K562 (cell line): ENCODE measurements around the gene SLC24A1. TPM values are rescaled to one million over a fixed set of nuclear protein-coding genes. Genes with fewer than 3 reads are reported as not detected.

Experiments
- ATAC-seq: fragments of 200-7000 bp; cut with Tn5 transposase; 3 replicates; pipeline ENCODE4 v1.9.1; 2020; ENCODE audit warnings: moderate library complexity
- BruUV-seq: library from RNA; stranded (reverse); fragments of 400-500 nt; replicated peaks from 2 replicates; lab custom pipeline; 2021; lab: Mats Ljungman, UMichigan
- CTCF ChIA-PET: fragments of 300-600 bp; formaldehyde crosslinking; extraction: SDS; loops from one replicate; lab custom pipeline; 2021; ENCODE audit warnings: low intra/inter-chr PET ratio; lab: Yijun Ruan, JAX
- POLR2A ChIA-PET: fragments of 300-600, 350-650 bp; sonication (Branson Sonifier 250); formaldehyde crosslinking; extraction: SDS; loops from one replicate; lab custom pipeline; 2021; ENCODE audit warnings: antibody characterized with exemption, inconsistent platforms; lab: Yijun Ruan, JAX
- DNase-seq, 4 experiments: peaks; one replicate each; pipeline versions ENCODE4 v3.0.0 to v3.0.0-alpha.2; 2011 to 2018; ENCODE audit warnings: low spot score in 3 of 4, mixed read lengths in 3 of 4; ENCODE audit errors: extremely low read depth in 1 of 4
- FAIRE-seq: peaks from 2 replicates; lab custom pipeline; 2011; peaks lifted over from hg19 to GRCh38; lab: Jason Lieb, UNC
- H2AFZ ChIP-seq: 2 replicates; pipeline ENCODE4 v1.6.0; 2011; ENCODE audit warnings: low read depth, low read length, control low read depth, inconsistent platforms
- H3K27ac ChIP-seq: fragments of 200-600 bp; 3 replicates; pipeline ENCODE4 v1.8.0; 2011; ENCODE audit warnings: low read depth, mild to moderate bottlenecking, control low read depth, inconsistent platforms, low read length, moderate library complexity, mixed read lengths; ENCODE audit errors: extremely low read depth
- H3K27me3 ChIP-seq, 2 experiments: fragments of 300-600 bp in 1 of 2; 2 replicates in 1 of 2; 3 replicates in 1 of 2; pipeline versions ENCODE4 v1.6.0 to v1.8.0; 2011; ENCODE audit warnings: inconsistent platforms in 2 of 2, low read length in 2 of 2, mild to moderate bottlenecking in 1 of 2, mixed read lengths in 1 of 2, moderate library complexity in 1 of 2; ENCODE audit not compliant: control insufficient read depth in 2 of 2, insufficient read depth in 2 of 2
- H3K36me3 ChIP-seq: fragments of 300-600 bp; 3 replicates; pipeline ENCODE4 v1.8.0; 2011; ENCODE audit warnings: mild to moderate bottlenecking, low read length, inconsistent platforms; ENCODE audit not compliant: control insufficient read depth, insufficient read depth
- H3K4me1 ChIP-seq, 2 experiments: fragments of 200-600 bp in 1 of 2; replicated peaks in 1 of 2; 2 replicates in 1 of 2; 3 replicates in 1 of 2; pipeline versions ENCODE4 v1.5.1 to v1.8.0; 2011; ENCODE audit warnings: inconsistent platforms in 2 of 2, low read length in 2 of 2, mild to moderate bottlenecking in 1 of 2, mixed read lengths in 1 of 2, moderate library complexity in 1 of 2; ENCODE audit not compliant: control insufficient read depth in 2 of 2, insufficient read depth in 2 of 2
- H3K4me2 ChIP-seq: 2 replicates; pipeline ENCODE4 v1.6.1; 2011; ENCODE audit warnings: low read length, control low read depth, inconsistent platforms, mixed read lengths; ENCODE audit not compliant: insufficient read depth
- H3K4me3 ChIP-seq: fragments of 200-600 bp; sonication (generic), shearing (Covaris generic); 2 replicates; pipeline ENCODE4 v1.5.1; 2016; ENCODE audit warnings: control low read depth, inconsistent platforms
- H3K79me2 ChIP-seq: fragments of 200-600 bp; 3 replicates; pipeline ENCODE4 v1.8.0; 2011; ENCODE audit warnings: low read length, inconsistent platforms; ENCODE audit not compliant: control insufficient read depth, insufficient read depth
- H3K9ac ChIP-seq, 2 experiments: 2 replicates each; pipeline versions ENCODE4 v1.6.0 to v1.6.1; 2011; ENCODE audit warnings: low read depth in 2 of 2, low read length in 2 of 2, control low read depth in 1 of 2, inconsistent platforms in 1 of 2, mild to moderate bottlenecking in 1 of 2, mixed read lengths in 1 of 2; ENCODE audit not compliant: insufficient read depth in 1 of 2
- H3K9me1 ChIP-seq: one replicate; pipeline ENCODE4 v1.6.0; 2011; ENCODE audit warnings: inconsistent platforms, mild to moderate bottlenecking, low read length, moderate library complexity; ENCODE audit not compliant: control insufficient read depth, insufficient read depth
- H3K9me3 ChIP-seq: replicated peaks from 2 replicates; pipeline ENCODE4 v1.5.1; 2011; ENCODE audit warnings: low read depth, low read length, inconsistent platforms; ENCODE audit not compliant: control insufficient read depth, insufficient read depth
- H4K20me1 ChIP-seq: replicated peaks from 2 replicates; pipeline ENCODE4 v1.6.1; 2011; ENCODE audit warnings: low read length, inconsistent platforms, mixed read lengths; ENCODE audit not compliant: control insufficient read depth, insufficient read depth
- CEBPB ChIP-seq: fragments of 450-650 bp; IDR thresholded peaks from 2 replicates; pipeline ENCODE4 v1.6.1; 2016; ENCODE audit warnings: missing genetic modification characterization, missing compliant biosample characterization
- CEBPG ChIP-seq, 3 experiments: fragments of 200-800 bp in 1 of 3; sonication (Bioruptor generic) in 1 of 3; sonication (generic) in 1 of 3; formaldehyde crosslinking in 1 of 3; IDR thresholded peaks in 2 of 3; conservative IDR thresholded peaks in 1 of 3; 2 replicates each; pipeline versions ENCODE4 v1.6.1 to v1.8.0; 2016 to 2022; ENCODE audit warnings: missing compliant biosample characterization in 2 of 3, missing genetic modification characterization in 2 of 3, mild to moderate bottlenecking in 1 of 3, missing genetic modification reagents in 1 of 3
- TEAD2 ChIP-seq: fragments of 450-650 bp; IDR thresholded peaks from 2 replicates; pipeline ENCODE4 v1.6.1; 2016; ENCODE audit warnings: missing genetic modification characterization, control low read depth, missing compliant biosample characterization
- ZNF124 ChIP-seq: sonication (generic); formaldehyde crosslinking; IDR thresholded peaks from 2 replicates; pipeline ENCODE4 v1.8.1; 2022; ENCODE audit warnings: missing genetic modification reagents
- WGBS: fragments of 100-300 bp; shearing (Covaris generic); methylation state at CpG from one replicate; pipeline ENCODE4 v1.1.6; 2016; ENCODE audit warnings: low coverage, mixed read lengths; ENCODE audit not compliant: insufficient coverage; ENCODE audit errors: missing lambda C conversion rate; 5-methylcytosine and 5-hydroxymethylcytosine counted together
- in situ Hi-C: fragments of 300-500 bp; cut with MboI; formaldehyde crosslinking; loops from 4 replicates; pipeline ENCODE4 v1.15.0; 2018; ENCODE audit warnings: inconsistent platforms, mixed read lengths
- intact Hi-C: fragments of 100-400 bp; cut with micrococcal nuclease; formaldehyde crosslinking; loops from 2 replicates; pipeline ENCODE4 v1.14.2; 2022
- polyA plus RNA-seq, 8 experiments: library from polyadenylated mRNA; depleted of rRNA in 4 of 8; stranded (reverse) in 5 of 8; unstranded in 3 of 8; fragments of >200 nt; fragmentation: Nextera tagmentation in 2 of 8; fragmentation: Illumina TruSeq in 1 of 8; extraction: Ambion mirVana in 2 of 8; extraction: Trizol in 1 of 8; gene quantifications; 2 replicates each; pipeline versions ENCODE4 v1.2.1 to v1.2.3, GENCODE V29; 2011 to 2014; ENCODE audit warnings: inconsistent platforms in 1 of 8, missing spikeins in 1 of 8
- total RNA-seq, 7 experiments: library from RNA; depleted of rRNA in 6 of 7; stranded (reverse); fragments of >200 nt in 6 of 7; fragmentation: Illumina TruSeq in 2 of 7; extraction: Trizol in 2 of 7; gene quantifications; 2 replicates each; pipeline versions ENCODE4 v1.2.1 to v1.2.3, GENCODE V29; 2011 to 2021; ENCODE audit warnings: low replicate concordance in 1 of 7

Gene SLC24A1
- total and polyA plus RNA-seq, 9 of the 15 experiments (the other 6 are each of a cell fraction or from before 2014, with no cell fraction given) = 3.1 to 8.2 (median 5.5) TPM

DNA sequence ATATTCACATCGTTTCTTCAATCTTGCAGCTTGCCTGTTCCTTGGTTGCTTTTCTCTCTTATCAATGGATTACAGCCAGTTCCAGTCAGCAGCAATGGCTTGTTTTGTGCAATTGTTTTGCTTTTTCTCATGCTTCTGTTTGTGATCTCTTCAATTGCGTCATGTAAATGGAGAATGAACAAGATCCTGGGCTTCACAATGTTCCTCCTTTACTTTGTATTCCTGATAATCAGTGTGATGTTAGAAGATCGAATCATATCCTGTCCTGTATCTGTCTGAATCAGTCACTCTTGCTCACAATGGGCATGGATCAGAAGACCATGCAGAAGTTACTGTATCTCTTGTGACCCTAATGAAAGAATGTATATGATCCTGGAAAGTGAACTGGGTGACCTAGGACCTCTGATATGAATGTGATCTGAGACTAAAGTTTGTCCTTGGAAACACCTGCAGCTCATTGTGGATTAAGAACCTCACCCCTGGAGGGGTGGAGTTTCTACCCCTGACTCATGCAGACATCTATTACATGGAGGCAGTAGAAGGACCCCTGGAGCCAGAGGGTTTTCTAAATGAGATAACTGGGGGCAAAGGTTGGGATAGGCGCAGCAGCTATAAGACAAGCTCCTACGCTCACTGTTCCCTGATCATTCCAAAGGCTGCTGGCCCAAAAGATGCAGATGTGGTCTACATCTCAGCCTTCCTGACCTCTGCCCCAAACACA is 32.2 kb downstream of the SLC24A1 start:
- Histone ChIP-seq H3K9me1 (no peaks in the 10 kb centered on the region), H3K9ac (no peak overlapping the region), H3K27ac (no peak overlapping the region), H3K9me3 (no peaks in the 10 kb centered on the region), H3K79me2 (no peaks in the 10 kb centered on the region), H3K27me3 (no peaks in the 10 kb centered on the region), H4K20me1 (no peaks in the 10 kb centered on the region), H3K4me3 (no peak overlapping the region), H2AFZ (no peak overlapping the region), H3K36me3 (peaks cover 13% of the 10 kb centered on the region; the same call in 2 of the 3 replicates), H3K4me2 (no peak overlapping the region), H3K4me1 (peaks cover 0 to 7% of the 10 kb centered on the region in 2 experiments; a peak in 2 of 5 replicates)
- in situ Hi-C loops = no loop called here
- WGBS = 52% methylated on average over 5 of the region's 5 CpGs
- TF ChIP-seq TEAD2 (tag) (no peak), CEBPB (tag) (peak; percentile 63), CEBPG (CRISPR knock-in tag; IDR thresholded peaks at IDR 0.05) (no peak), CEBPG (tag; conservative IDR thresholded peaks at IDR 0.05 in 1 of 2, IDR thresholded peaks at IDR 0.05 in 1 of 2) (peak in 1 of 2 experiments; percentile 50; a peak in 1 of 4 replicates), ZNF124 (no peak)
- DNase-seq = no peak
- no peak for FAIRE-seq
- POLR2A ChIA-PET = interaction anchor here (1.4 kb wide), 1 partner anchor 8 kb away, joined by 3 read pairs; no protein-coding TSS in a partner anchor
- BruUV-seq = no TSS peak
- intact Hi-C loops = no loop called here
- no peak; the same call in 2 of the 3 replicates for ATAC-seq
- CTCF ChIA-PET = no interaction called here
